Measurements from ENCODE around the gene TMEM117.

Gene TMEM117

DNA sequence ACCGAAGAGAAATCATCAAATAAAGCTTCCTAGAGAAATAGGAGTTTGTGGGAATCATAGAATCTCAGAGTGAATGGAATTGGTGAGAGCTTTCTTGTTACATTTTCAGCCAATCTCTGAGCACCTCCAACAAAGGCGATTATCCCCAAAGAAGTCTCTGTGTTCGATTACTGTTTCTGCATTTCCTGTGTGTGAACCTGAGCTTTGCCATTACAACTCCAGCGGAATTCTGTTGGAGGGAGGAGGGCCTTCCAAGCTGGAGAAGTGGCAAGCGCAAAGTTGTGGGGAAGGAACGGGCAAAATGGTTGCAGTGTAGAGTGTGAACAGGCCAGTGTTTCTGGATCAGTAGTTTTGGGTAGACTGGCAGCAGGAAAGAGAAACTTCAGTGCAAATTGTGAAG is 23.1 kb downstream of the TMEM117 start:
- no peak overlapping the region for H2AFZ ChIP-seq (ENCODE audit: insufficient read depth, low read length, poor library complexity)

DNA sequence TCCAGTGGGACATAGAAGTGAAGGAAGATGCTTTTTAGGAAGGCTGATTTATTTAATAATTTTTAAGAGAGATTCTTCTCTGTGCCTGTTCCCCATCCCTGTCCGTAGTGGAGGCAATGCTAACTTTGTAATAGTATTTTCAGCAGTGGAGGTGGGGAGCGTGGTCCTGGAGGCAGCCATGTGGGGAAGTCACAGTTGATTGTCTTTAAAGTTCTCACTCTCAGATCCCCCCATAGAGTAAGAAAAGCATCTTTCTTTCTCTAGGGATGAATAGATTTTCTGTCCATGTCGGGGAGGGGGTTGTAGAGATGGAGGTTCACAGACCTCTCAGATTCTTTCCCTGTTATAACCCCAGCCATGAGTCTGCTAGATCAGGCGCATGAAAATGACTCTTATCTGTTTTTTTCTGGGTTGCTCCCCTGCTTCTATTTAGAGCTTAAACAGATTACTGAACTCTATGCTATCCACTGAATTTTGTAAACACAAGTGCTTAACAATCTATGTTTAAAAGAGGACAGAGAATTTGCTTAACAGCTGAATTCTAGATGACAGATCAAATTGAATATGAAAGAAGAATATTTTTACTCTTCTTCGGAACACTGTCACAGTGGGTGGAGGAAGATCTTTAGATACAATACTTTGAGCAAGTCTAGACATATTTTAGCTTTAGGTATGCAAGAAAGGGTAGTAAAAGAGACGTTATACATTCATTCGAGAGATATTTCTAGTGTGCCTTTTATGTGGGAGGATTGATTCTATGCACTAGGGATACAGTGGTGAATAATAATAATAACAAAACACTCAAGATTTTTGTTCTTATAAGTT is 25.3 kb downstream of the TMEM117 start:
- Histone ChIP-seq H3K9me3 (ENCODE audit: insufficient read depth, low read depth, low read length) (no peaks in the 10 kb centered on the region), H3K23ac (ENCODE audit: low read length) (no peak overlapping the region), H4K91ac (ENCODE audit: low read depth, low read length) (no peak overlapping the region), H3K4me3 (ENCODE audit: low read depth, low read length) (no peak overlapping the region), H3K4me2 (ENCODE audit: low read length) (no peak overlapping the region), H3K18ac (ENCODE audit: low read length) (no peak overlapping the region), H3K4me1 (ENCODE audit: control insufficient read depth in 1 of 2, insufficient read depth in 2 of 2, low read length in 2 of 2) (no peaks in the 10 kb centered on the region), H4K12ac (ENCODE audit: low read depth, low read length) (no peak overlapping the region), H2AFZ (ENCODE audit: insufficient read depth, low read length, poor library complexity) (no peak overlapping the region), H3K4ac (ENCODE audit: low read depth, low read length) (no peak overlapping the region), H3K9ac (ENCODE audit: low read length) (no peak overlapping the region), H3K79me2 (ENCODE audit: control insufficient read depth, insufficient read depth, low read length, poor library complexity) (no peaks in the 10 kb centered on the region), H2BK120ac (ENCODE audit: insufficient read depth, low read length, poor library complexity) (no peak overlapping the region), H3K27ac (ENCODE audit: low read depth, low read length) (no peak overlapping the region), H2AK5ac (ENCODE audit: low read length) (no peak overlapping the region), H4K8ac (ENCODE audit: low read depth, low read length) (no peak overlapping the region), H3K14ac (ENCODE audit: low read length) (no peak overlapping the region), H2BK5ac (ENCODE audit: low read depth, low read length, poor library complexity) (no peak overlapping the region), H3K27me3 (ENCODE audit: insufficient read depth, low read length) (no peaks in the 10 kb centered on the region), H2BK12ac (ENCODE audit: low read length) (no peak overlapping the region), H3K79me1 (ENCODE audit: low read length) (no peaks in the 10 kb centered on the region), H3K36me3 (ENCODE audit: control insufficient read depth in 1 of 2, insufficient read depth in 2 of 2, low read length in 2 of 2) (no peaks in the 10 kb centered on the region)
- WGBS (ENCODE audit: extremely low coverage, insufficient coverage, insufficient read length) = no CpG with 5 or more reads among the region's 7 CpGs
- DNase-seq = peak in 1 of 2 donors; percentile 34

More for the DNA sequence above, 23.1 kb downstream of the TMEM117 start:
- H3K27ac ChIP-seq (ENCODE audit: low read depth, low read length) = no peak overlapping the region
- no peak overlapping the region for H2BK12ac ChIP-seq (ENCODE audit: low read length)
- H3K14ac ChIP-seq (ENCODE audit: low read length) = no peak overlapping the region
- no peak for DNase-seq
- H2AK5ac ChIP-seq (ENCODE audit: low read length) = no peak overlapping the region
- H3K4me3 ChIP-seq (ENCODE audit: low read depth, low read length) = no peak overlapping the region
- no peak overlapping the region for H4K91ac ChIP-seq (ENCODE audit: low read depth, low read length)
- H2BK120ac ChIP-seq (ENCODE audit: insufficient read depth, low read length, poor library complexity) = no peak overlapping the region
- H3K18ac ChIP-seq (ENCODE audit: low read length) = no peak overlapping the region
- no peaks in the 10 kb centered on the region for H3K4me1 ChIP-seq (ENCODE audit: control insufficient read depth in 1 of 2, insufficient read depth in 2 of 2, low read length in 2 of 2)
- no peaks in the 10 kb centered on the region for H3K79me2 ChIP-seq (ENCODE audit: control insufficient read depth, insufficient read depth, low read length, poor library complexity)
- no peak overlapping the region for H3K4me2 ChIP-seq (ENCODE audit: low read length)
- H2BK5ac ChIP-seq (ENCODE audit: low read depth, low read length, poor library complexity) = no peak overlapping the region
- H3K79me1 ChIP-seq (ENCODE audit: low read length) = no peaks in the 10 kb centered on the region
- H3K9me3 ChIP-seq (ENCODE audit: insufficient read depth, low read depth, low read length) = no peaks in the 10 kb centered on the region
- H3K9ac ChIP-seq (ENCODE audit: low read length) = no peak overlapping the region
- peak overlapping the region; percentile 46 for H3K23ac ChIP-seq (ENCODE audit: low read length)
- H3K4ac ChIP-seq (ENCODE audit: low read depth, low read length) = no peak overlapping the region
- no peak overlapping the region for H4K12ac ChIP-seq (ENCODE audit: low read depth, low read length)
- no peaks in the 10 kb centered on the region for H3K36me3 ChIP-seq (ENCODE audit: control insufficient read depth in 1 of 2, insufficient read depth in 2 of 2, low read length in 2 of 2)
- no peaks in the 10 kb centered on the region for H3K27me3 ChIP-seq (ENCODE audit: insufficient read depth, low read length)
- no CpG with 5 or more reads among the region's 6 CpGs for WGBS (ENCODE audit: extremely low coverage, insufficient coverage, insufficient read length)
- no peak overlapping the region for H4K8ac ChIP-seq (ENCODE audit: low read depth, low read length)

DNA sequence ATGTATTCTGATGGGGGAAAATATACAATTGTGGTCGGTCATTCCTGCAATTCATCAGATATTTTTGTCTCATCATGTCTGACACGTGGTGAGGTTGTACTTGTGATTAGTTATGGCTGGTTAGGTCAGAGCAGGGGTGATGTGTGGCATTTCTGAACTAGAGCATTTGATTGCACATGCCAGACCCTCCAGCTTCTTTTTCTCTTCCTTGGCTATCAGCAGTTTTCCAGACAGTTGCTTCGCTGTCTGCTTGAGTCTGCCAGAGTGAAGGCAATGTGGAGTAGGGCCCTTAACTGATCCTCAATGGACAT is 25.9 kb downstream of the TMEM117 start:
- no peak overlapping the region for H4K8ac ChIP-seq (ENCODE audit: low read depth, low read length)
- no peak overlapping the region for H3K18ac ChIP-seq (ENCODE audit: low read length)
- H4K12ac ChIP-seq (ENCODE audit: low read depth, low read length) = no peak overlapping the region
- no peak overlapping the region for H3K4me2 ChIP-seq (ENCODE audit: low read length)
- no peak overlapping the region for H4K91ac ChIP-seq (ENCODE audit: low read depth, low read length)
- no peak overlapping the region for H3K4ac ChIP-seq (ENCODE audit: low read depth, low read length)
- no peaks in the 10 kb centered on the region for H3K9me3 ChIP-seq (ENCODE audit: insufficient read depth, low read depth, low read length)
- H2AFZ ChIP-seq (ENCODE audit: insufficient read depth, low read length, poor library complexity) = no peak overlapping the region
- H3K79me1 ChIP-seq (ENCODE audit: low read length) = no peaks in the 10 kb centered on the region
- WGBS (ENCODE audit: extremely low coverage, insufficient coverage, insufficient read length) = no CpG with 5 or more reads among the region's 3 CpGs
- no peaks in the 10 kb centered on the region for H3K4me1 ChIP-seq (ENCODE audit: control insufficient read depth in 1 of 2, insufficient read depth in 2 of 2, low read length in 2 of 2)
- H3K4me3 ChIP-seq (ENCODE audit: low read depth, low read length) = no peak overlapping the region
- H2AK5ac ChIP-seq (ENCODE audit: low read length) = no peak overlapping the region
- peak overlapping the region; percentile 35 for H3K23ac ChIP-seq (ENCODE audit: low read length)
- no peaks in the 10 kb centered on the region for H3K36me3 ChIP-seq (ENCODE audit: control insufficient read depth in 1 of 2, insufficient read depth in 2 of 2, low read length in 2 of 2)
- H3K27ac ChIP-seq (ENCODE audit: low read depth, low read length) = no peak overlapping the region
- H3K14ac ChIP-seq (ENCODE audit: low read length) = no peak overlapping the region
- no peaks in the 10 kb centered on the region for H3K27me3 ChIP-seq (ENCODE audit: insufficient read depth, low read length)
- no peaks in the 10 kb centered on the region for H3K79me2 ChIP-seq (ENCODE audit: control insufficient read depth, insufficient read depth, low read length, poor library complexity)
- no peak overlapping the region for H3K9ac ChIP-seq (ENCODE audit: low read length)
- no peak overlapping the region for H2BK12ac ChIP-seq (ENCODE audit: low read length)
- no peak overlapping the region for H2BK5ac ChIP-seq (ENCODE audit: low read depth, low read length, poor library complexity)
- H2BK120ac ChIP-seq (ENCODE audit: insufficient read depth, low read length, poor library complexity) = no peak overlapping the region
- no peak for DNase-seq

DNA sequence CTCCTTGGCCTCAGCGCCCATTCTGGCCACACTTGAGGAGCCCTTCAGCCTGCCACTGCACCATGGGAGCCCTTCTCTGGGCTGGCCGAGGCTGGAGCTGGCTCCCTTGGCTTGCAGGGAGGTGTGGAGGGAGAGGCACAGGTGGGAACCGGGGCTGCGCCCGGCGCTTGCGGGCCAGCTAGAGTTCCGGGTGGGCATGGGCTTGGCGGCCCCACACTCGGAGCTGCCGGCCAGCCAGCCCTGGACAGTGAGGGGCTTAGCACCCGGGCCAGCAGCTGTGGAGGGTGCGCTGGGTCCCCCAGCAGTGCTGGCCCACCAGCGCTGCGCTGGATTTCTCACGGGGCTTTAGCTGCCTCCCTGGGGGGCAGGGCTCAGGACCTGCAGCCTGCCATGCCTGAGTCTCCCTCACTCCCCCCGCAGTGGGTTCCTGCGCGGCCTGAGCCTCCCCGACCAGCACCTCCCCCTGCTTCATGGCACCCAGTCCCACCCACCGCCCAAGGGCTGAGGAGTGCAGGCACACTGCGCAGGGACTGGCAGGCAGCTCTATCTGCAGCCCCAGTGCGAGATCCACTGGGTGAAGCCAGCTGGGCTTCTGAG is 28.0 kb downstream of the TMEM117 start:
- no peak overlapping the region for H2BK120ac ChIP-seq (ENCODE audit: insufficient read depth, low read length, poor library complexity)
- no peak overlapping the region for H4K12ac ChIP-seq (ENCODE audit: low read depth, low read length)
- no peaks in the 10 kb centered on the region for H3K9me3 ChIP-seq (ENCODE audit: insufficient read depth, low read depth, low read length)
- no peak overlapping the region for H3K23ac ChIP-seq (ENCODE audit: low read length)
- H3K4me1 ChIP-seq (ENCODE audit: control insufficient read depth in 1 of 2, insufficient read depth in 2 of 2, low read length in 2 of 2) = no peaks in the 10 kb centered on the region
- no peak overlapping the region for H3K4ac ChIP-seq (ENCODE audit: low read depth, low read length)
- H2AFZ ChIP-seq (ENCODE audit: insufficient read depth, low read length, poor library complexity) = no peak overlapping the region
- H3K4me2 ChIP-seq (ENCODE audit: low read length) = no peak overlapping the region
- WGBS (ENCODE audit: extremely low coverage, insufficient coverage, insufficient read length) = no CpG with 5 or more reads among the region's 23 CpGs
- no peak overlapping the region for H3K27ac ChIP-seq (ENCODE audit: low read depth, low read length)
- H3K18ac ChIP-seq (ENCODE audit: low read length) = no peak overlapping the region
- no peak overlapping the region for H4K91ac ChIP-seq (ENCODE audit: low read depth, low read length)
- no peak for DNase-seq
- no peaks in the 10 kb centered on the region for H3K36me3 ChIP-seq (ENCODE audit: control insufficient read depth in 1 of 2, insufficient read depth in 2 of 2, low read length in 2 of 2)
- H3K9ac ChIP-seq (ENCODE audit: low read length) = no peak overlapping the region
- H3K27me3 ChIP-seq (ENCODE audit: insufficient read depth, low read length) = no peaks in the 10 kb centered on the region
- no peak overlapping the region for H4K8ac ChIP-seq (ENCODE audit: low read depth, low read length)
- H2BK5ac ChIP-seq (ENCODE audit: low read depth, low read length, poor library complexity) = no peak overlapping the region
- no peak overlapping the region for H2AK5ac ChIP-seq (ENCODE audit: low read length)
- H3K79me2 ChIP-seq (ENCODE audit: control insufficient read depth, insufficient read depth, low read length, poor library complexity) = no peaks in the 10 kb centered on the region
- no peak overlapping the region for H3K4me3 ChIP-seq (ENCODE audit: low read depth, low read length)
- H2BK12ac ChIP-seq (ENCODE audit: low read length) = no peak overlapping the region
- no peak overlapping the region for H3K14ac ChIP-seq (ENCODE audit: low read length)
- H3K79me1 ChIP-seq (ENCODE audit: low read length) = no peaks in the 10 kb centered on the region

Data from trophoblast cell (in vitro differentiated cells and primary cell).